ENCODE results near the gene DDA1. TPM values are rescaled to one million over a fixed set of nuclear protein-coding genes. Genes with fewer than 3 reads are reported as not detected.

Gene DDA1
- total and polyA plus RNA-seq, 10 of the 15 experiments (the other 5 are each of a cell fraction or from before 2014, with no cell fraction given) = 0.76 to 71.0 (median 39.4) TPM

GRCh38 chr19:17326595-17326966, 17.2 kb downstream of the DDA1 start:
- H3K4me1 ChIP-seq (ENCODE audit: control insufficient read depth, insufficient read depth, low read length) = no peaks in the 10 kb centered on the region
- no peak overlapping the region for H2AFZ ChIP-seq (ENCODE audit: control insufficient read depth, low read depth, low read length)
- no peaks in the 10 kb centered on the region; a peak in 2 of 4 replicates for H3K27me3 ChIP-seq (replicated peaks in 1 of 2; ENCODE audit: control insufficient read depth in 2 of 2, insufficient read depth in 2 of 2, low read length in 1 of 2)
- POLR2A ChIA-PET = no interaction called here
- no peak overlapping the region for H3K4me3 ChIP-seq
- CTCF ChIA-PET = no interaction called here
- SMC1A ChIA-PET (ENCODE audit: uncharacterized antibody, unreplicated experiment) = no interaction called here
- H4K20me1 ChIP-seq (ENCODE audit: control insufficient read depth, insufficient read depth) = no peaks in the 10 kb centered on the region
- no peak for DNase-seq (ENCODE audit: low read depth, low spot score)
- 0 out of 4 replicates have a peak, but pooled peaks cover 0 to 2% of the 10 kb centered on the region in 2 experiments for H3K36me3 ChIP-seq (ENCODE audit: control insufficient read depth in 2 of 2, insufficient read depth in 2 of 2, low read length in 1 of 2)
- 66% methylated on average over 11 of the region's 11 CpGs for WGBS (ENCODE audit: insufficient coverage, insufficient replicate concordance, low lambda C conversion rate, missing lambda C conversion rate)
- TF ChIP-seq LARP7 (IDR thresholded peaks at IDR 0.05) (no peak), EP300 (IDR thresholded peaks at IDR 0.05; ENCODE audit: borderline replicate concordance in 1 of 2, control insufficient read depth in 1 of 2, low read depth in 2 of 2, low read length in 2 of 2) (no peak), ZNF687 (IDR thresholded peaks at IDR 0.05) (no peak), ESRRA (IDR thresholded peaks at IDR 0.05; ENCODE audit: low read length) (no peak)
- TF ChIP-seq, protein P1, sequence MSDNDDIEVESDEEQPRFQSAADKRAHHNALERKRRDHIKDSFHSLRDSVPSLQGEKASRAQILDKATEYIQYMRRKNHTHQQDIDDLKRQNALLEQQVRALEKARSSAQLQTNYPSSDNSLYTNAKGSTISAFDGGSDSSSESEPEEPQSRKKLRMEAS (IDR thresholded peaks at IDR 0.05; ENCODE audit: low read depth, low read length) = no peak
- intact Hi-C loops (cut with micrococcal nuclease; ENCODE audit: unreplicated experiment) (no loop called here), in situ Hi-C loops (cut with MboI) (no loop called here)
- no peaks in the 10 kb centered on the region for H3K9me3 ChIP-seq (replicated peaks; ENCODE audit: control insufficient read depth, insufficient read depth, low read length)
- no peaks in the 10 kb centered on the region for H3K79me2 ChIP-seq (ENCODE audit: control insufficient read depth, insufficient read depth, low read length)
- no peak for FAIRE-seq
- ATAC-seq = no peak
- H3K9ac ChIP-seq (ENCODE audit: control insufficient read depth, insufficient read depth, low read length) = no peak overlapping the region
- RAD21 ChIA-PET (ENCODE audit: unreplicated experiment) = no interaction called here
- H3K27ac ChIP-seq (ENCODE audit: control insufficient read depth, insufficient read depth) = no peak overlapping the region
- H3K4me2 ChIP-seq (ENCODE audit: control insufficient read depth, insufficient read depth) = no peak overlapping the region
- BruUV-seq (replicated peaks) = no TSS peak

All from GM12878 (cell line).